K562 (cell line): ENCODE results near the gene BCL7B. TPM values are rescaled to one million over a fixed set of nuclear protein-coding genes. Genes with fewer than 3 reads are reported as not detected.

Experiments used
- ATAC-seq: fragments of 200-7000 bp; cut with Tn5 transposase; 3 replicates; pipeline ENCODE4 v1.9.1; 2020; ENCODE audit warnings: moderate library complexity
- BruUV-seq: library from RNA; stranded (reverse); fragments of 400-500 nt; replicated peaks from 2 replicates; lab custom pipeline; 2021; lab: Mats Ljungman, UMichigan
- CTCF ChIA-PET: fragments of 300-600 bp; formaldehyde crosslinking; extraction: SDS; loops from one replicate; lab custom pipeline; 2021; ENCODE audit warnings: low intra/inter-chr PET ratio; lab: Yijun Ruan, JAX
- POLR2A ChIA-PET: fragments of 300-600, 350-650 bp; sonication (Branson Sonifier 250); formaldehyde crosslinking; extraction: SDS; loops from one replicate; lab custom pipeline; 2021; ENCODE audit warnings: antibody characterized with exemption, inconsistent platforms; lab: Yijun Ruan, JAX
- DNase-seq, 4 experiments: peaks; one replicate each; pipeline versions ENCODE4 v3.0.0 to v3.0.0-alpha.2; 2011 to 2018; ENCODE audit warnings: low spot score in 3 of 4, mixed read lengths in 3 of 4; ENCODE audit errors: extremely low read depth in 1 of 4
- FAIRE-seq: peaks from 2 replicates; lab custom pipeline; 2011; peaks lifted over from hg19 to GRCh38; lab: Jason Lieb, UNC
- H2AFZ ChIP-seq: 2 replicates; pipeline ENCODE4 v1.6.0; 2011; ENCODE audit warnings: low read depth, low read length, control low read depth, inconsistent platforms
- H3K27ac ChIP-seq: fragments of 200-600 bp; 3 replicates; pipeline ENCODE4 v1.8.0; 2011; ENCODE audit warnings: low read depth, mild to moderate bottlenecking, control low read depth, inconsistent platforms, low read length, moderate library complexity, mixed read lengths; ENCODE audit errors: extremely low read depth
- H3K27me3 ChIP-seq, 2 experiments: fragments of 300-600 bp in 1 of 2; 2 replicates in 1 of 2; 3 replicates in 1 of 2; pipeline versions ENCODE4 v1.6.0 to v1.8.0; 2011; ENCODE audit warnings: inconsistent platforms in 2 of 2, low read length in 2 of 2, mild to moderate bottlenecking in 1 of 2, mixed read lengths in 1 of 2, moderate library complexity in 1 of 2; ENCODE audit not compliant: control insufficient read depth in 2 of 2, insufficient read depth in 2 of 2
- H3K36me3 ChIP-seq: fragments of 300-600 bp; 3 replicates; pipeline ENCODE4 v1.8.0; 2011; ENCODE audit warnings: mild to moderate bottlenecking, low read length, inconsistent platforms; ENCODE audit not compliant: control insufficient read depth, insufficient read depth
- H3K4me1 ChIP-seq, 2 experiments: fragments of 200-600 bp in 1 of 2; replicated peaks in 1 of 2; 2 replicates in 1 of 2; 3 replicates in 1 of 2; pipeline versions ENCODE4 v1.5.1 to v1.8.0; 2011; ENCODE audit warnings: inconsistent platforms in 2 of 2, low read length in 2 of 2, mild to moderate bottlenecking in 1 of 2, mixed read lengths in 1 of 2, moderate library complexity in 1 of 2; ENCODE audit not compliant: control insufficient read depth in 2 of 2, insufficient read depth in 2 of 2
- H3K4me2 ChIP-seq: 2 replicates; pipeline ENCODE4 v1.6.1; 2011; ENCODE audit warnings: low read length, control low read depth, inconsistent platforms, mixed read lengths; ENCODE audit not compliant: insufficient read depth
- H3K4me3 ChIP-seq: fragments of 200-600 bp; sonication (generic), shearing (Covaris generic); 2 replicates; pipeline ENCODE4 v1.5.1; 2016; ENCODE audit warnings: control low read depth, inconsistent platforms
- H3K79me2 ChIP-seq: fragments of 200-600 bp; 3 replicates; pipeline ENCODE4 v1.8.0; 2011; ENCODE audit warnings: low read length, inconsistent platforms; ENCODE audit not compliant: control insufficient read depth, insufficient read depth
- H3K9ac ChIP-seq, 2 experiments: 2 replicates each; pipeline versions ENCODE4 v1.6.0 to v1.6.1; 2011; ENCODE audit warnings: low read depth in 2 of 2, low read length in 2 of 2, control low read depth in 1 of 2, inconsistent platforms in 1 of 2, mild to moderate bottlenecking in 1 of 2, mixed read lengths in 1 of 2; ENCODE audit not compliant: insufficient read depth in 1 of 2
- H3K9me1 ChIP-seq: one replicate; pipeline ENCODE4 v1.6.0; 2011; ENCODE audit warnings: inconsistent platforms, mild to moderate bottlenecking, low read length, moderate library complexity; ENCODE audit not compliant: control insufficient read depth, insufficient read depth
- H3K9me3 ChIP-seq: replicated peaks from 2 replicates; pipeline ENCODE4 v1.5.1; 2011; ENCODE audit warnings: low read depth, low read length, inconsistent platforms; ENCODE audit not compliant: control insufficient read depth, insufficient read depth
- H4K20me1 ChIP-seq: replicated peaks from 2 replicates; pipeline ENCODE4 v1.6.1; 2011; ENCODE audit warnings: low read length, inconsistent platforms, mixed read lengths; ENCODE audit not compliant: control insufficient read depth, insufficient read depth
- ARID1B ChIP-seq: fragments of 450-650 bp; IDR thresholded peaks from 2 replicates; pipeline ENCODE4 v1.6.1; 2016; ENCODE audit warnings: antibody characterized with exemption, mild to moderate bottlenecking, inconsistent platforms
- DPF2 ChIP-seq: fragments of 450-650 bp; IDR thresholded peaks from 2 replicates; pipeline ENCODE4 v1.6.1; 2016
- ESRRA ChIP-seq: fragments of 450-650 bp; IDR thresholded peaks from 2 replicates; pipeline ENCODE4 v1.6.1; 2014; ENCODE audit warnings: low read depth, mild to moderate bottlenecking, moderate library complexity, borderline replicate concordance
- GABPA ChIP-seq: fragments of 200-800 bp; sonication (Bioruptor generic); conservative IDR thresholded peaks from 2 replicates; pipeline ENCODE4 v1.6.1; 2016; ENCODE audit warnings: low read depth, missing genetic modification characterization, missing compliant biosample characterization
- HDAC1 ChIP-seq, 2 experiments: fragments of 450-650 bp; IDR thresholded peaks; 2 replicates each; pipeline ENCODE4 v1.6.1; 2016 to 2017; ENCODE audit warnings: inconsistent platforms in 1 of 2, mild to moderate bottlenecking in 1 of 2, moderate library complexity in 1 of 2
- HMGN3 ChIP-seq: IDR thresholded peaks from 2 replicates; pipeline ENCODE4 v1.6.1; 2011; ENCODE audit warnings: borderline replicate concordance, low read depth, mild to moderate bottlenecking, mixed read lengths, low read length; ENCODE audit not compliant: insufficient read length; ENCODE audit errors: extremely low read depth
- JUNB ChIP-seq: fragments of 450-650 bp; formaldehyde crosslinking; conservative IDR thresholded peaks from 2 replicates; pipeline ENCODE4 v1.4.0; 2020; ENCODE audit warnings: mild to moderate bottlenecking
- KDM1A ChIP-seq, 2 experiments: fragments of 450-650 bp; IDR thresholded peaks; 2 replicates each; pipeline ENCODE4 v1.6.1; 2016; ENCODE audit warnings: mild to moderate bottlenecking in 2 of 2
- LCOR ChIP-seq: sonication (generic); formaldehyde crosslinking; IDR thresholded peaks from 2 replicates; pipeline ENCODE4 v1.8.0; 2022; ENCODE audit warnings: mild to moderate bottlenecking, missing genetic modification reagents
- NR2C2 ChIP-seq, 2 experiments: fragments of 200-800 bp in 1 of 2; sonication (Bioruptor generic) in 1 of 2; sonication (generic) in 1 of 2; formaldehyde crosslinking in 1 of 2; IDR thresholded peaks; 2 replicates each; pipeline versions ENCODE4 v1.6.1 to v1.8.0; 2016 to 2022; ENCODE audit warnings: mild to moderate bottlenecking in 1 of 2, missing compliant biosample characterization in 1 of 2, missing genetic modification characterization in 1 of 2, missing genetic modification reagents in 1 of 2
- RBM25 ChIP-seq: fragments of 200-400 bp; formaldehyde crosslinking; IDR thresholded peaks from 2 replicates; pipeline ENCODE4 v1.6.1; 2018; ENCODE audit warnings: low read length, low read depth, moderate library complexity; ENCODE audit not compliant: severe bottlenecking
- RFX7 ChIP-seq: fragments of 250-450 bp; sonication (Bioruptor Pico); IDR thresholded peaks from 2 replicates; pipeline ENCODE4 v1.5.1; 2021; ENCODE audit warnings: mild to moderate bottlenecking
- RNF2 ChIP-seq: sonication (generic); IDR thresholded peaks from 2 replicates; pipeline ENCODE4 v1.6.1; 2016
- SMAD4 ChIP-seq: fragments of 250-450 bp; sonication (Bioruptor Pico); conservative IDR thresholded peaks from 2 replicates; pipeline ENCODE4 v1.8.0; 2021; ENCODE audit warnings: inconsistent platforms, mild to moderate bottlenecking, moderate library complexity
- SMARCA4 ChIP-seq: fragments of 450-650 bp; IDR thresholded peaks from 2 replicates; pipeline ENCODE4 v1.6.1; 2016
- SPI1 ChIP-seq: IDR thresholded peaks from 2 replicates; pipeline ENCODE4 v1.6.1; 2011; ENCODE audit warnings: low read depth, low read length, control low read depth, borderline replicate concordance
- TCF3 ChIP-seq: sonication (generic); formaldehyde crosslinking; IDR thresholded peaks from 2 replicates; pipeline ENCODE4 v1.4.0; 2020; ENCODE audit warnings: mild to moderate bottlenecking, missing genetic modification reagents
- ZNF280B ChIP-seq: fragments of 250-450 bp; sonication (Bioruptor Pico); IDR thresholded peaks from 2 replicates; pipeline ENCODE4 v1.5.1; 2021; ENCODE audit warnings: mild to moderate bottlenecking
- ZNF431 ChIP-seq: sonication (generic); formaldehyde crosslinking; IDR thresholded peaks from 2 replicates; pipeline ENCODE4 v1.8.0; 2022; ENCODE audit warnings: mild to moderate bottlenecking, missing genetic modification reagents
- WGBS: fragments of 100-300 bp; shearing (Covaris generic); methylation state at CpG from one replicate; pipeline ENCODE4 v1.1.6; 2016; ENCODE audit warnings: low coverage, mixed read lengths; ENCODE audit not compliant: insufficient coverage; ENCODE audit errors: missing lambda C conversion rate; 5-methylcytosine and 5-hydroxymethylcytosine counted together
- in situ Hi-C: fragments of 300-500 bp; cut with MboI; formaldehyde crosslinking; loops from 4 replicates; pipeline ENCODE4 v1.15.0; 2018; ENCODE audit warnings: inconsistent platforms, mixed read lengths
- intact Hi-C: fragments of 100-400 bp; cut with micrococcal nuclease; formaldehyde crosslinking; loops from 2 replicates; pipeline ENCODE4 v1.14.2; 2022
- polyA plus RNA-seq, 8 experiments: library from polyadenylated mRNA; depleted of rRNA in 4 of 8; stranded (reverse) in 5 of 8; unstranded in 3 of 8; fragments of >200 nt; fragmentation: Nextera tagmentation in 2 of 8; fragmentation: Illumina TruSeq in 1 of 8; extraction: Ambion mirVana in 2 of 8; extraction: Trizol in 1 of 8; gene quantifications; 2 replicates each; pipeline versions ENCODE4 v1.2.1 to v1.2.3, GENCODE V29; 2011 to 2014; ENCODE audit warnings: inconsistent platforms in 1 of 8, missing spikeins in 1 of 8
- total RNA-seq, 7 experiments: library from RNA; depleted of rRNA in 6 of 7; stranded (reverse); fragments of >200 nt in 6 of 7; fragmentation: Illumina TruSeq in 2 of 7; extraction: Trizol in 2 of 7; gene quantifications; 2 replicates each; pipeline versions ENCODE4 v1.2.1 to v1.2.3, GENCODE V29; 2011 to 2021; ENCODE audit warnings: low replicate concordance in 1 of 7
- TF ChIP-seq, protein P1 (sequence below): fragments of 450-650 bp; IDR thresholded peaks from 2 replicates; pipeline ENCODE4 v1.6.1; 2017; ENCODE audit warnings: mild to moderate bottlenecking, moderate library complexity

The BCL7B gene
- total and polyA plus RNA-seq, 9 of the 15 experiments (the other 6 are each of a cell fraction or from before 2014, with no cell fraction given), result 10.0 to 73.2 (median 32.9) TPM

- H3K27me3 ChIP-seq, result no peaks in the 10 kb centered on the region
- no peak overlapping the region for H3K4me2 ChIP-seq
- H3K9me3 ChIP-seq, result no peaks in the 10 kb centered on the region
- peak overlapping the region in 1 of 2 experiments; percentile 24; a peak in 1 of 4 replicates for H3K9ac ChIP-seq
- in situ Hi-C loops, result no loop called here
- intact Hi-C loops, result no loop called here
- 36% methylated on average over 7 of the region's 8 CpGs for WGBS
- ChIA-PET POLR2A (interaction anchor here (0.6 to 2.3 kb wide), 3 partner anchors 9 to 68 kb away, joined by 3 to 8 read pairs (median 3); no protein-coding TSS in a partner anchor), CTCF (no interaction called here)
- H2AFZ ChIP-seq, result peak overlapping the region; percentile 76
- H3K4me1 ChIP-seq, result peaks cover 29% of the 10 kb centered on the region in 2 experiments
- H3K27ac ChIP-seq, result peak overlapping the region; percentile 60; the same call in 1 of the 3 replicates
- no TSS peak for BruUV-seq
- H3K9me1 ChIP-seq, result no peaks in the 10 kb centered on the region
- H3K36me3 ChIP-seq, result no peaks in the 10 kb centered on the region
- DNase-seq (peak in 3 of 4 experiments; percentile 21 to 78 (median 66)), FAIRE-seq (no peak), ATAC-seq (no peak)
- no peaks in the 10 kb centered on the region for H4K20me1 ChIP-seq
- no peak overlapping the region for H3K4me3 ChIP-seq
- H3K79me2 ChIP-seq, result no peaks in the 10 kb centered on the region; the same call in 2 of the 3 replicates
- no peak for TF ChIP-seq HMGN3
- TF ChIP-seq SPI1, result 0 out of 2 replicates have a peak, but pooled peaks have one; percentile 14
- 0 out of 2 replicates have a peak, but pooled peaks have one; percentile 21 for TF ChIP-seq LCOR (CRISPR knock-in tag)
- TF ChIP-seq TCF3 (CRISPR knock-in tag), result peak; percentile 48
- TF ChIP-seq NR2C2 (CRISPR knock-in tag; IDR thresholded peaks at IDR 0.05), result no peak
- peak; percentile 46 for TF ChIP-seq NR2C2 (tag; IDR thresholded peaks at IDR 0.05)
- no peak for TF ChIP-seq ESRRA
- TF ChIP-seq SMARCA4, result peak; percentile 38; the same call in 1 of the 2 replicates
- TF ChIP-seq SMAD4 (CRISPR knock-in tag), result 0 out of 2 replicates have a peak, but pooled peaks have one; percentile 20
- TF ChIP-seq HDAC1 (IDR thresholded peaks at IDR 0.05), result 0 out of 4 replicates have a peak, but pooled peaks of 1 of the 2 experiments have one; percentile 32
- peak; percentile 54 for TF ChIP-seq GABPA
- no peak for TF ChIP-seq ZNF431 (CRISPR knock-in tag)
- TF ChIP-seq ZNF280B, result no peak
- TF ChIP-seq, protein P1, sequence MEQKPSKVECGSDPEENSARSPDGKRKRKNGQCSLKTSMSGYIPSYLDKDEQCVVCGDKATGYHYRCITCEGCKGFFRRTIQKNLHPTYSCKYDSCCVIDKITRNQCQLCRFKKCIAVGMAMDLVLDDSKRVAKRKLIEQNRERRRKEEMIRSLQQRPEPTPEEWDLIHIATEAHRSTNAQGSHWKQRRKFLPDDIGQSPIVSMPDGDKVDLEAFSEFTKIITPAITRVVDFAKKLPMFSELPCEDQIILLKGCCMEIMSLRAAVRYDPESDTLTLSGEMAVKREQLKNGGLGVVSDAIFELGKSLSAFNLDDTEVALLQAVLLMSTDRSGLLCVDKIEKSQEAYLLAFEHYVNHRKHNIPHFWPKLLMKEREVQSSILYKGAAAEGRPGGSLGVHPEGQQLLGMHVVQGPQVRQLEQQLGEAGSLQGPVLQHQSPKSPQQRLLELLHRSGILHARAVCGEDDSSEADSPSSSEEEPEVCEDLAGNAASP, result no peak
- peak; percentile 52 for TF ChIP-seq ARID1B
- 0 out of 2 replicates have a peak, but pooled peaks have one; percentile 24 for TF ChIP-seq RNF2
- no peak for TF ChIP-seq RFX7 (CRISPR knock-in tag)
- TF ChIP-seq RBM25, result peak; percentile 13
- peak in 1 of 2 experiments; percentile 43; a peak in 1 of 4 replicates for TF ChIP-seq KDM1A (IDR thresholded peaks at IDR 0.05)
- TF ChIP-seq DPF2, result peak; percentile 57; the same call in 1 of the 2 replicates
- TF ChIP-seq JUNB, result no peak
Measured at GRCh38 chr7:73526896-73527821, 30.3 kb downstream of the BCL7B start.
